MM.1S (cell line): ENCODE results near the gene ARV1.

ENCODE experiments used
- CTCF ChIP-seq: fragments of 300-600 bp; sonication (generic); IDR thresholded peaks from 2 replicates; pipeline ENCODE4 v1.5.1; 2016; ENCODE audit warnings: antibody characterized with exemption, low read length, mixed read lengths
- EZH2 ChIP-seq: fragments of 300-600 bp; sonication (generic); optimal IDR thresholded peaks from 2 replicates; pipeline ENCODE3; 2017; ENCODE audit warnings: low read depth, mild to moderate bottlenecking, antibody characterized with exemption, low read length, mixed read lengths
- EZH2phosphoT487 ChIP-seq: fragments of 300-600 bp; sonication (generic); IDR thresholded peaks from 2 replicates; pipeline ENCODE4 v1.6.1; 2018; ENCODE audit warnings: antibody characterized with exemption, low read length

GRCh38 chr1:230943048-230943593, 35.8 kb upstream of the ARV1 start:
- TF ChIP-seq CTCF (no peak), EZH2phosphoT487 (no peak), EZH2 (no peak)
